GM10847 (cell line): Measurements from ENCODE around the gene KLRF1.

Experiments
- POLR2A ChIP-seq: IDR thresholded peaks from 2 replicates; pipeline ENCODE4 v1.6.1; 2011; ENCODE audit not compliant: insufficient read length; ENCODE audit errors: extremely low read depth

The KLRF1 gene

DNA sequence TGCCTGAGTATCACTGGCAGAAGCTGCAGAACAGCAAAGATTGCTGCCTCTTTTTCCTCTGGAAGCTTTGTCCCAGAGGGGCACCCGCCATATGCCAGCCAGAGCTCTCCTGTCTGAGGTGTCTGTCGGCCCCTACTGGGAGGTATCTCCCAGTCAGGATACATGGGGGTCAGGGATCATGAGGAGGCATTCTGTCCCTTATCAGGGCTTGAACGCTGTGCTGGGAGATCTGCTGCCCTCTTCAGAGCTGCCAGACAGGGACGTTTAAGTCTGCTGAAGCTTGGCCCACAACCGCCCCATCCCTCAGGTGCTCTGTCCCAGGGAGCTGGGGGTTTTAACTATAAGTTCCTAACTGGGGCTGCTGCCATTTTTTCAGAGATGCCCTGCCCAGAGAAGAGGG is 21.6 kb downstream of the KLRF1 start:
- TF ChIP-seq POLR2A = no peak

DNA sequence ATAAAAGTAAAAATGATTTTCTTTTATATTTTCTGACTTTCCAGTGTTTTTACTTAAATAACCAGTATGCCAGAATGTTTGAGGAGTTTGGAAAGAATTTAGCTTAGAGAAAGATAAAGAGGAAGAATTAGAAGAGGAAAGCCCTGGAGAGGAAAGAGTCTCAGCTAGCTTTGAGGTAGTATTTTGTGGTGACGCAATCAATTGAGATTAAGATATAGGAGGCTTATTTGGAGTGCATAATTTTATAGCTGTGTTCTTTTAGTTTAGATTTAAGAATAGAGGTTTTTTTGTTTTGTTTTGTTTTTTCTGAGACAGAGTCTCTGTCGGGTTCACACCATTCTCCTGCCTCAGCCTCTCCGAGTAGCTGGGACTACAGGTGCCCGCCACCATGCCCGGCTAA is 23.8 kb downstream of the KLRF1 start:
- no peak for TF ChIP-seq POLR2A

DNA sequence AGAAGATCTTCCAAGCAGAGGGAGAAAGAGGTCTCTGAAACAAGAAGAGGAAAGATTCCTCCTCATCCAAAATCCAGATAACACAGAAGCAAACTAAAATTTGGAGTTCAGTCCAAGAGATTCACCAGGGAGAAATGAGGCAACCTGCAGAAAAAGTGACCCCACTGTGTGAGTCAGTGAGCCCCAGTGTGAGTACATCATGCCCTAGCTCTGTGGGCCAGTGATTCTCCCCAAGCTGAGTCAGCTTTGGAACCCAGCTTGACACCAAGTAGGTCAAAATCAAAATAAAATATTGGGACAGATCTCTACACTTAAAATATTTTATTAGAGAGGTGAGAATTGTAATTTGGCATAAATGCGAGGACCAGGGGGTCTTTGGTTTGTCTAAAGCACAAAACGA is 24.6 kb downstream of the KLRF1 start:
- no peak for TF ChIP-seq POLR2A

GRCh38 chr12:9856151-9856550 is 28.9 kb downstream of the KLRF1 start:
- no peak for TF ChIP-seq POLR2A

GRCh38 chr12:9856894-9857293 is 29.6 kb downstream of the KLRF1 start:
- TF ChIP-seq POLR2A = no peak

GRCh38 chr12:9858135-9858534 is 30.9 kb downstream of the KLRF1 start:
- TF ChIP-seq POLR2A = no peak

- TF ChIP-seq POLR2A = no peak
Observed at GRCh38 chr12:9864913-9865675, 37.8 kb downstream of the KLRF1 start.

- no peak for TF ChIP-seq POLR2A
Observed at GRCh38 chr12:9866860-9867269, 39.6 kb downstream of the KLRF1 start.

DNA sequence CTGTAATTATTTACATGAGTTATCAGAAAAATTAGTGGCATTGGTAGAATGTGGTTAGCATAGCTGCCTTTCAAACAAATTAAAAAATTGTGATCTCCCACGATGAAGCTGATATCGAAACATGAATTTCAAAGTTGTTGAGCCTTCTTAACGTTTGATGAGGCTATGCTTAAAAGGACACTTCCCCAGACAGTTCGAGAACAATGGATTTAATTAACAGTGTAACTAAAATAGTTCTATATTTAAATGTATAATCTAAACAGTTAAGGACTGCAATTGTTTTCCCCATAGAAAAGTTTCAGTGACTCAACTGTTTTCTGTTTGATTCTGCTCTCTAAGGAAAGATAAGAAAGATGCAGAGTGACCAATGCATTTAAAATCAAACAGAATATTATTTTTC is 40.2 kb downstream of the KLRF1 start:
- no peak for TF ChIP-seq POLR2A

DNA sequence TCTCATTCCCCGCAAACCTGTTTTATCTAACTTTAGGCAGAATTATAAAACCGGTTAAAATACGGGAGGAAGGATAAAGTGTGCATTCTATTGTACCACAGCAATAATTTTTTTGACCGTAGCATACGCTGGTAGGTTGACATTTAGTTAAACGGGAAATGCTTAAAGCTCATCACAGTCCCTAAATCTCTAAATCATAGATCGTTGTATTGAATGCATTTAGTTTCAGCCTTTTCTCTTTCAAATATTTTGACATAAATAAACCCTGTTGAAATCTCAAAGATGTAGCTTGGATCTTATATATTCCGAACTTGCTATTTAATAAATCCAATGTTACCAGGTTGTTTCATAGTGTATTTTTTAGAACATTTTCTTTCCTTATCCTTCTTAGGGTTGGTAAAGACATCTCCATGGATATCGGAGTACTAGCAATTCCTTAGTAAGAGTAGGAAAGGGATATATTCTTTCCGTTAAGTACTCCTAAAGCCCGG is 41.1 kb downstream of the KLRF1 start:
- TF ChIP-seq POLR2A = no peak

DNA sequence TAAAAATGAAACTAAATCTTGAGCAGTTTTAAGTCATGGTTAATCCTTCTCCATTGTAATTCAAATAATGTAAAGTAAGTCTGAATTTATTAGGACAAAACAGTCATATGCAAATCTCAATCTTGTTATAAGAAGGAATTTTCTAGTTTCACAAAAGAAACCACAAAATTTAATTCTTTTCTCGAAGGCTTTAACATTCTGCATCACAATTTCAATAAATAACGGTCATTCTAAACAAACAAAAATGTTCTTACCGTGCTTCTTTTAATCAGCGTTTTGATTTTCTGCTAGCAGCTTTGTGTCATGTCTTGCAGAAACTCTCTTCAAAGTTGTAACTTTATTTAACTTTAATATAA is 41.6 kb downstream of the KLRF1 start:
- TF ChIP-seq POLR2A = no peak

GRCh38 chr12:9869307-9870161 is 42.3 kb downstream of the KLRF1 start, which contains the start of gene CLEC2B:
CLEC2B (minus strand) TSS chr12:9869354.
- TF ChIP-seq POLR2A = no peak

GRCh38 chr12:9870286-9870866 is 43.1 kb downstream of the KLRF1 start:
- no peak for TF ChIP-seq POLR2A

DNA sequence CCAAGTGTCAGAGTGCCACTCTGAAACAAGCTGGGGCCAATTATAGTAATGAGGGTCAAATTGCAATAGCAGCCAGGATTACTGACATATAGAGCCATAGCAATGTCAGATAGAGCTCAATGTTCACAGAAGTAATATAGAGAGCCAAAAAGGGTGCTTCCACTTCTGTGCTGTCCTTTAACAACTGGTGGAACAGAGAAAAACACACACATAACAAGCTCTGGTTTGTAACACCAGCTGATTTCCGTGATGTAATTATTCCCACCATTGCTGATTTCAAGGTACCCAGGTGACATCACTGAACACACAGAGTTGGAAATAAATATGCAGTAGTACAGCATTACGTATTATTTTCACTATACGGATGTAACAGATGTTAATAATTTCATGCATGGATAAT is 44.9 kb downstream of the KLRF1 start:
- TF ChIP-seq POLR2A = no peak

- no peak for TF ChIP-seq POLR2A
Observed at GRCh38 chr12:9872742-9873141, 45.5 kb downstream of the KLRF1 start.
